ENCODE results near the gene PROSER2. TPM values are rescaled to one million over a fixed set of nuclear protein-coding genes. Genes with fewer than 3 reads are reported as not detected.

The PROSER2 gene
- total RNA-seq, 2 donors from 2014 or later: 24.7 to 39.9 TPM

DNA sequence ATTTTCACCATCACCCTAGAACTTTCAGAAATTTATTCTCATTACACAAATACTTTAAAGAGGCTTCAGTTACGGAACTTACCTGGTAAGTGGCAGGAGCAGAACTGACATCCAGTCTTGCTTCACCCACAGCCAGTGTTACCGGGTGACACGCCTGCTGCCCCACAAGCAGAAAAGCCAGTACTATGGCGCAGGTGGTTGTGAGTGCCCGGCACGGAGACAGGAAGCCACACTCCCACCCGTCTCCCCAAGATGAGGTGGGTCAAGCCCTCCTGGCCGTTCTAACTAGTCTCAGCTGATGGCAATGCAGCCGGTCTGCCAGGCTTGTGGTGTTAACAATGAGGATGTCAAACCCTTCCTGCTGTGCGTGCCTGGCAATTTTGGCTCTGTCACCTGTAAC, 86.9 kb downstream of the PROSER2 start:
- no peak for TF ChIP-seq POLR2AphosphoS5 (IDR thresholded peaks at IDR 0.05)
- TF ChIP-seq POLR2A (IDR thresholded peaks at IDR 0.05): no peak
- TF ChIP-seq, protein P1, sequence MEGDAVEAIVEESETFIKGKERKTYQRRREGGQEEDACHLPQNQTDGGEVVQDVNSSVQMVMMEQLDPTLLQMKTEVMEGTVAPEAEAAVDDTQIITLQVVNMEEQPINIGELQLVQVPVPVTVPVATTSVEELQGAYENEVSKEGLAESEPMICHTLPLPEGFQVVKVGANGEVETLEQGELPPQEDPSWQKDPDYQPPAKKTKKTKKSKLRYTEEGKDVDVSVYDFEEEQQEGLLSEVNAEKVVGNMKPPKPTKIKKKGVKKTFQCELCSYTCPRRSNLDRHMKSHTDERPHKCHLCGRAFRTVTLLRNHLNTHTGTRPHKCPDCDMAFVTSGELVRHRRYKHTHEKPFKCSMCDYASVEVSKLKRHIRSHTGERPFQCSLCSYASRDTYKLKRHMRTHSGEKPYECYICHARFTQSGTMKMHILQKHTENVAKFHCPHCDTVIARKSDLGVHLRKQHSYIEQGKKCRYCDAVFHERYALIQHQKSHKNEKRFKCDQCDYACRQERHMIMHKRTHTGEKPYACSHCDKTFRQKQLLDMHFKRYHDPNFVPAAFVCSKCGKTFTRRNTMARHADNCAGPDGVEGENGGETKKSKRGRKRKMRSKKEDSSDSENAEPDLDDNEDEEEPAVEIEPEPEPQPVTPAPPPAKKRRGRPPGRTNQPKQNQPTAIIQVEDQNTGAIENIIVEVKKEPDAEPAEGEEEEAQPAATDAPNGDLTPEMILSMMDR (IDR thresholded peaks at IDR 0.05): no peak
- intact Hi-C loops (cut with DNase I): no loop called here
- no peaks in the 10 kb centered on the region for H3K27me3 ChIP-seq (replicated peaks; ENCODE audit: insufficient read depth)
- H3K27ac ChIP-seq: no peak overlapping the region
- no peaks in the 10 kb centered on the region for H3K9me3 ChIP-seq
- H3K4me3 ChIP-seq: no peak overlapping the region
- H3K4me1 ChIP-seq (replicated peaks): no peaks in the 10 kb centered on the region
- no peaks in the 10 kb centered on the region for H3K36me3 ChIP-seq
- no peak for DNase-seq (ENCODE audit: low spot score)
- 71% methylated on average over 10 of the region's 10 CpGs for WGBS

DNA sequence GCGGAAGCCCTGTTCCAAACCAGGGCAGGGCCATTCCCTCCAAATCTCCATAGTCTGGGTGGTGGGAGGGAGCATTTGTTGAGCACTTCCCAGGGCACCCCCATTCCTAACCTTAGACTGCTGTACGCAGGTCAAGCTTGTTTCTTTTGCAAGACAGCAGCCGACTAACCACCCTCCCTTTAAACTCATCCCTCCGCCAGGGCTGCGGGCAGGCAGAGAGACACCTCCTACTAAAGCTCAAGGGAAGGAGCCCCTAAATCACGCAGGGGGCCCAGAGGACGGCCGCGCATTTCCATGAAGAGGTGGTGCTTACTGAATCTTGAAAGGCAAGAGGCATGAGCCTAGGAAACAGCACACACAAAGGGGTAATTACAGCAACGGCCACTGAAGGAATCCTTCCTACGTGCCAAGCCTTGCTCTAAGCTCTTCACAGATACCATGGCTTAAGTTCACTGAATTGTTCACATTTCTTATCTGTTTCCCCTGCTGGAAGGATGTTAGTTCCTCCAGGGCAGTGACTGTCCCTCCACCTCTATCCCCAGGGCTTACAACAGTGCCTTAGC, 90.0 kb downstream of the PROSER2 start:
- WGBS: 57% methylated on average over 11 of the region's 11 CpGs

DNA sequence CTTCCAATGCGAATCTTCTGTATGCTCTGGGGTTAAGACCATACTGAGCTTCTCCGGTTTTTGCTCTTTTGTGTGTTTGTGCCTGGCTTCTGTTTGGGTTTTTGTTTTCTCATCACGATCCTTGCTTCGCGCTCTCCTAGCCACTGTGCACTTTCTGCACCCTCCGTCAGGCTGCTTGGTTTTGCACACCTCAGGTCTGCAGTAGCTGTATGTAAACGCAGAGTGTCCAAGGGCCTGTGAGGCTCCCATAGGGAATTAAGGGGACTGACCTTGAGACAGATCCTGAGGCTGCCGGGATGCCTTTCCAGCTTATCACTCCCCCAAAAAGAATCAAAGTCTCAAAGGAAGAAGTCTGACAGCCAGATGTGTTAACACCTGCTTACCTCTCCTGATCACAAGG, 95.2 kb downstream of the PROSER2 start:
- H3K4me3 ChIP-seq: no peak overlapping the region
- H3K4me1 ChIP-seq (replicated peaks): no peaks in the 10 kb centered on the region
- intact Hi-C loops (cut with DNase I): no loop called here
- TF ChIP-seq POLR2AphosphoS5 (IDR thresholded peaks at IDR 0.05) (no peak), POLR2A (IDR thresholded peaks at IDR 0.05) (no peak)
- TF ChIP-seq, protein P1 (IDR thresholded peaks at IDR 0.05): no peak
- WGBS: 81% methylated on average over 8 of the region's 8 CpGs
- no peaks in the 10 kb centered on the region for H3K9me3 ChIP-seq
- H3K36me3 ChIP-seq: peaks cover 0 to 8% of the 10 kb centered on the region in 2 donors
- no peaks in the 10 kb centered on the region for H3K27me3 ChIP-seq (replicated peaks; ENCODE audit: insufficient read depth)
- H3K27ac ChIP-seq: no peak overlapping the region
- no peak for DNase-seq (ENCODE audit: low spot score)

More for the DNA sequence above, 90.0 kb downstream of the PROSER2 start:
- TF ChIP-seq POLR2A (IDR thresholded peaks at IDR 0.05) (no peak), POLR2AphosphoS5 (IDR thresholded peaks at IDR 0.05) (no peak)
- TF ChIP-seq, protein P1 (IDR thresholded peaks at IDR 0.05): no peak
- no peaks in the 10 kb centered on the region for H3K27me3 ChIP-seq (replicated peaks; ENCODE audit: insufficient read depth)
- H3K4me1 ChIP-seq (replicated peaks): no peaks in the 10 kb centered on the region
- H3K9me3 ChIP-seq: no peaks in the 10 kb centered on the region
- no peak for DNase-seq (ENCODE audit: low spot score)
- intact Hi-C loops (cut with DNase I): no loop called here
- no peak overlapping the region for H3K4me3 ChIP-seq
- no peak overlapping the region for H3K27ac ChIP-seq
- H3K36me3 ChIP-seq: no peaks in the 10 kb centered on the region

DNA sequence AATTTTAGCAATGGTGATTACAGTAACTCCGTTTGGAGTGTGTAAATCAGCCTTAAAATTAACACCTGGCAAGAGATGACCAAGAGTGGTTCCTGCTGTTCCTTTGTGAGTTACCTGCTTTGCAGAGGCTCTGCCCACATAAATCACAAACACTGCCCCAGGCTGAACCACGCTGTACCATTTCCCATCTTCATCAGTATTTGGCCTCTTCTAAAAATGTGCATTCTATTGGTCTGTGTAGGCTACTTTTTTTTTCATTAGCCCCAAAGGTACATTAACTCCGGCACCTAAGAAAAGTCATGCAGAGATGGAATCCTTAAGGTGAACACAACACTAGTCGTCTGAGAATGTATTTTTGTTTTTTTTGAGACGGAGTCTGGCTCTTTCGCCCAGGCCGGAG, 96.1 kb downstream of the PROSER2 start:
- no peaks in the 10 kb centered on the region for H3K4me1 ChIP-seq (replicated peaks)
- TF ChIP-seq, protein P1 (IDR thresholded peaks at IDR 0.05): no peak
- no peak for TF ChIP-seq POLR2AphosphoS5 (IDR thresholded peaks at IDR 0.05)
- TF ChIP-seq POLR2A (IDR thresholded peaks at IDR 0.05): no peak
- intact Hi-C loops (cut with DNase I): no loop called here
- no peak overlapping the region for H3K4me3 ChIP-seq
- H3K27me3 ChIP-seq (replicated peaks; ENCODE audit: insufficient read depth): no peaks in the 10 kb centered on the region
- no peak overlapping the region for H3K27ac ChIP-seq
- peaks cover 0 to 8% of the 10 kb centered on the region in 2 donors for H3K36me3 ChIP-seq
- H3K9me3 ChIP-seq: no peaks in the 10 kb centered on the region
- DNase-seq (ENCODE audit: low spot score): no peak
- WGBS: 83% methylated on average over 7 of the region's 7 CpGs

Other genes starting within 250 kb of the PROSER2 start
- 10 to 100 TPM; 13.9 to 28.4 TPM for gene USP6NL, start 211.7 kb upstream of the PROSER2 start, total RNA-seq
- gene ECHDC3, start 81.0 kb upstream of the PROSER2 start, total RNA-seq: 10 to 100 TPM; 77.6 to 98.3 TPM
- gene UPF2, start 219.5 kb downstream of the PROSER2 start, total RNA-seq: 10 to 100 TPM; 21.4 to 31.7 TPM
- 10 to 100 TPM; 33.4 to 59.2 TPM for gene DHTKD1, start 245.6 kb downstream of the PROSER2 start, total RNA-seq